Epithelial cell of prostate (primary cell): ENCODE results near the gene AGBL1.

Experiments
- DNase-seq: peaks from one replicate; pipeline ENCODE4 v3.0.0-alpha.2; 2011; ENCODE audit warnings: low read depth, low spot score
- H3K27ac ChIP-seq: fragments of 450-650 bp; 2 replicates; pipeline ENCODE4 v1.5.1; 2017; ENCODE audit warnings: mild to moderate bottlenecking

Gene AGBL1

GRCh38 chr15:86311568-86312280, 232.1 kb downstream of the AGBL1 start:
- H3K27ac ChIP-seq: no peak overlapping the region
- DNase-seq: no peak

- DNase-seq: no peak
Measured at GRCh38 chr15:86312486-86312885, 232.8 kb downstream of the AGBL1 start.

GRCh38 chr15:86316216-86316615, 236.5 kb downstream of the AGBL1 start:
- peak overlapping the region; percentile 96 for H3K27ac ChIP-seq
- DNase-seq: no peak

More at GRCh38 chr15:86312486-86312885, 232.8 kb downstream of the AGBL1 start:
- no peak overlapping the region for H3K27ac ChIP-seq

- H3K27ac ChIP-seq: peak overlapping the region; percentile 96
- DNase-seq: no peak
Measured at GRCh38 chr15:86316726-86317383, 237.2 kb downstream of the AGBL1 start.

GRCh38 chr15:86317384-86317740, 237.7 kb downstream of the AGBL1 start:
- H3K27ac ChIP-seq: peak overlapping the region; percentile 96
- peak; percentile 58 for DNase-seq

GRCh38 chr15:86322629-86323028, 243.0 kb downstream of the AGBL1 start:
- no peak for DNase-seq
- H3K27ac ChIP-seq: no peak overlapping the region

- no peak for DNase-seq
- peak overlapping the region; percentile 59 for H3K27ac ChIP-seq
Measured at GRCh38 chr15:86327230-86327865, 247.7 kb downstream of the AGBL1 start.

GRCh38 chr15:86328658-86329057, 249.0 kb downstream of the AGBL1 start:
- no peak overlapping the region for H3K27ac ChIP-seq

GRCh38 chr15:86329311-86330013, 249.8 kb downstream of the AGBL1 start:
- DNase-seq: no peak
- no peak overlapping the region for H3K27ac ChIP-seq

More at GRCh38 chr15:86328658-86329057, 249.0 kb downstream of the AGBL1 start:
- no peak for DNase-seq

GRCh38 chr15:86333819-86334218, 254.1 kb downstream of the AGBL1 start:
- H3K27ac ChIP-seq: peak overlapping the region; percentile 99
- no peak for DNase-seq

GRCh38 chr15:86336051-86336788, 256.5 kb downstream of the AGBL1 start:
- peak; percentile 100 for DNase-seq
- H3K27ac ChIP-seq: peak overlapping the region; percentile 99

- H3K27ac ChIP-seq: peak overlapping the region; percentile 99
- DNase-seq: peak; percentile 18
Measured at GRCh38 chr15:86337071-86337470, 257.4 kb downstream of the AGBL1 start.

GRCh38 chr15:86347245-86347644, 267.6 kb downstream of the AGBL1 start:
- peak; percentile 66 for DNase-seq
- H3K27ac ChIP-seq: peak overlapping the region; percentile 30

GRCh38 chr15:86349565-86349964, 269.9 kb downstream of the AGBL1 start:
- no peak for DNase-seq

GRCh38 chr15:86353213-86353612, 273.5 kb downstream of the AGBL1 start:
- no peak overlapping the region for H3K27ac ChIP-seq
- DNase-seq: no peak

More at GRCh38 chr15:86349565-86349964, 269.9 kb downstream of the AGBL1 start:
- H3K27ac ChIP-seq: no peak overlapping the region

GRCh38 chr15:86355361-86355760, 275.7 kb downstream of the AGBL1 start:
- DNase-seq: no peak
- no peak overlapping the region for H3K27ac ChIP-seq

- DNase-seq: no peak
- H3K27ac ChIP-seq: no peak overlapping the region
Measured at GRCh38 chr15:86355801-86356200, 276.1 kb downstream of the AGBL1 start.

GRCh38 chr15:86362555-86362954, 282.9 kb downstream of the AGBL1 start:
- peak overlapping the region; percentile 75 for H3K27ac ChIP-seq
- DNase-seq: peak; percentile 99

GRCh38 chr15:86373147-86373546, 293.5 kb downstream of the AGBL1 start:
- peak; percentile 56 for DNase-seq
- peak overlapping the region; percentile 48 for H3K27ac ChIP-seq

GRCh38 chr15:86375733-86376280, 296.1 kb downstream of the AGBL1 start:
- peak overlapping the region; percentile 14 for H3K27ac ChIP-seq
- peak; percentile 45 for DNase-seq
